Measurements from ENCODE around the gene TMEM217. TPM values are rescaled to one million over a fixed set of nuclear protein-coding genes. Genes with fewer than 3 reads are reported as not detected.

TMEM217 gene
- total RNA-seq, 1 donor from 2014 or later: 0.86 TPM

- no peak overlapping the region for H3K4me3 ChIP-seq (ENCODE audit: low read depth, low read length)
- no peak for DNase-seq (ENCODE audit: low read depth)
- TF ChIP-seq CTCF (conservative IDR thresholded peaks at IDR 0.05; ENCODE audit: low read depth, low read length): no peak
These were observed 22.4 kb upstream of the TMEM217 start for GRCh38 chr6:37280162-37280887.

- DNase-seq (ENCODE audit: low read depth): peak; percentile 67
- no peak overlapping the region for H3K4me3 ChIP-seq (ENCODE audit: low read depth, low read length)
- TF ChIP-seq CTCF (conservative IDR thresholded peaks at IDR 0.05; ENCODE audit: low read depth, low read length): no peak
These were observed 21.6 kb upstream of the TMEM217 start for GRCh38 chr6:37279366-37280134.

- no peak for TF ChIP-seq CTCF (conservative IDR thresholded peaks at IDR 0.05; ENCODE audit: low read depth, low read length)
- DNase-seq (ENCODE audit: low read depth): peak; percentile 40
- no peak overlapping the region for H3K4me3 ChIP-seq (ENCODE audit: low read depth, low read length)
These were observed 19.1 kb upstream of the TMEM217 start for GRCh38 chr6:37277001-37277409.

- TF ChIP-seq CTCF (conservative IDR thresholded peaks at IDR 0.05; ENCODE audit: low read depth, low read length): no peak
- no peak for DNase-seq (ENCODE audit: low read depth)
- no peak overlapping the region for H3K4me3 ChIP-seq (ENCODE audit: low read depth, low read length)
These were observed 17.4 kb upstream of the TMEM217 start for GRCh38 chr6:37275350-37275749.

- no peak for DNase-seq (ENCODE audit: low read depth)
- TF ChIP-seq CTCF (conservative IDR thresholded peaks at IDR 0.05; ENCODE audit: low read depth, low read length): no peak
- no peak overlapping the region for H3K4me3 ChIP-seq (ENCODE audit: low read depth, low read length)
These were observed 15.7 kb upstream of the TMEM217 start for GRCh38 chr6:37273690-37274089.

- H3K4me3 ChIP-seq (ENCODE audit: low read depth, low read length): no peak overlapping the region
- DNase-seq (ENCODE audit: low read depth): no peak
- TF ChIP-seq CTCF (conservative IDR thresholded peaks at IDR 0.05; ENCODE audit: low read depth, low read length): no peak
These were observed 15.1 kb upstream of the TMEM217 start for GRCh38 chr6:37272834-37273566.

Data from epithelial cell of proximal tubule (primary cell).